ENCODE data around the gene GOSR2. TPM values are rescaled to one million over a fixed set of nuclear protein-coding genes. Genes with fewer than 3 reads are reported as not detected.

GOSR2 gene
- total and polyA plus RNA-seq, 12 donors = 14.4 to 69.2 (median 43.3) TPM

- peaks cover 6% of the 10 kb centered on the region for H3K27me3 ChIP-seq
- intact Hi-C loops (cut with DNase I) = no loop called here
- no peak for DNase-seq
- H3K9me3 ChIP-seq (replicated peaks in 1 of 3) = no peaks in the 10 kb centered on the region
- no peaks in the 10 kb centered on the region for H3K4me1 ChIP-seq (replicated peaks in 1 of 2)
- no peaks in the 10 kb centered on the region for H3K36me3 ChIP-seq (replicated peaks in 1 of 2)
- whole genome bisulfite sequencing, 4 donors = 78 to 90% (median 81%) methylated on average over 4 of the region's 4 CpGs
- TF ChIP-seq POLR2A (IDR thresholded peaks at IDR 0.05) = no peak
- TF ChIP-seq CTCF (IDR thresholded peaks at IDR 0.05) = no peak
- H3K4me3 ChIP-seq = no peak overlapping the region
- H3K27ac ChIP-seq = no peak overlapping the region
Measured at GRCh38 chr17:46903762-46904672, 18.9 kb upstream of the GOSR2 start.

DNA sequence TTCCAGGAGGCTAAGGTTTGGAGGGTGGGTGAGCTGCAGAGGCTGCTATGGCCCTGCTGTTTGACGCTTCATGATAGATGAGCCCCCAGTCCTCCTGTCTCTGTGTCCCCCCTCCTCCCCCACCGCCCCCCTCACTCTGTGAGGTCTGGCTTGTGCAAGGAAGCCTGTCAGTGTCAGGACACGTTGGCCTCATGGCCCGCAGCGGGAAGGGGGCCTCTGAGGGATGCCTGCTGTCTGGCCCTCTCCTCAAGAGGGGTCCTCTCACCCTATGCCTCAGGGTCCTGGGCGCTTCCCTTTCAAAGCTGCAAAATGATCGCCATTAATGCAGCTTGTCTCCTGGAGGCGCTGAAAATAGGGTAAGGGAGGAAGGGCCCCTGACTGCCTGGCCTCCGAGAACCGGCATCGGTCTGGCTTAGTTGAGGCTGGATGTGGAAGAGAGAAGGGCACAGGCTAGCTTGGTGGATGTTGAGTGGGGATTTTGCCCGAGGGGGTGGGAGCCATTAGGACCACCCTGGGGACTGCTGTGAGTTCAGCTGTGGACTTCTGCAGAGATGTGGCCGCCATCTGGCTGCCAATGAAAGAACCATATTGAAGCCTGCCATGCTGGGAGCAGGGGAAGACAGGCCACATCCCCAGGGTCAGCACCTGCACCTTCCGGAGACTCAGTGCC is 14.8 kb upstream of the GOSR2 start:
- no peak for DNase-seq
- WGBS, 4 donors = 56 to 63% (median 60%) methylated on average over 8 to 14 of the region's 14 CpGs
- H3K27ac ChIP-seq = no peak overlapping the region
- no peaks in the 10 kb centered on the region for H3K36me3 ChIP-seq (replicated peaks in 1 of 2)
- H3K27me3 ChIP-seq = peaks cover 6% of the 10 kb centered on the region
- no peaks in the 10 kb centered on the region for H3K9me3 ChIP-seq (replicated peaks in 1 of 3)
- intact Hi-C loops (cut with DNase I) = no loop called here
- no peak overlapping the region for H3K4me3 ChIP-seq
- TF ChIP-seq POLR2A (IDR thresholded peaks at IDR 0.05) (no peak), CTCF (IDR thresholded peaks at IDR 0.05) (no peak)
- no peaks in the 10 kb centered on the region for H3K4me1 ChIP-seq (replicated peaks in 1 of 2)

DNA sequence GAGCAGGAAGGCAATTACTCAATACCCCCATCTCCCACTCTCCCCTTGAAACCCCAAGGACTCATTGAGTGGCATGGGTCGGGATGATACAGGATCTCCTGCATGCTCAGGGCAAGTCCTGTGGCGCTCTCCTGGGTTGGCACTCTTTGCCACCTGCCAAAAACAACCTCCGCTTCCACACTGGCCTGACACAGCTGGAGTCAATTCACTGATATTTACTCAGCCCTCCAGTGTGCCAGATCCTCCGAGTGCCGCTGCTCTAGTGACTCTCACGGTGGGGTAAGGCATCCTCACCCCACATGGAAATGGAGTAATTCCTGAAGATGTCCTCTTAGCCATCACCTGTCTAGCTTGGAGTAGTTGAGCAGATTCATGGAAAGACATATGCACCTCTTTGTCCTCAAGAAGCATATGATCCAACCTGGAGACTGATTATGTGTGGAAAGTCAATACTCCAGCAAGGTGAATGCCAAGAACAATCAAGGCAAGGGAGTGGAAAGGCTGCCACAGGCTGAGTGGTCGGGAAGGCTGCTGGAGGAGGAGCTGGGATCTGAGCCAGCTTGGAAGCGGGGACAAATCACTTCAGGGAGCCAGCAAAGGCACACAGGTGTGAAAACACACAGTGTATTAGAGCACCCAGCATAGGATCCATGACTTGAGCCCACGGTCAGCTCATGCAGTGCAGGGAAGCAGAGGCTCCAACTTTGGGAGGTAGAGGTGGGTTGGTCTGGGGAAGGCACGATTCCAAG is 12.6 kb upstream of the GOSR2 start:
- Histone ChIP-seq H3K27ac (no peak overlapping the region), H3K4me1 (replicated peaks in 1 of 2) (no peaks in the 10 kb centered on the region), H3K4me3 (no peak overlapping the region), H3K36me3 (replicated peaks in 1 of 2) (no peaks in the 10 kb centered on the region), H3K27me3 (peaks cover 6% of the 10 kb centered on the region), H3K9me3 (replicated peaks in 1 of 3) (no peaks in the 10 kb centered on the region)
- DNase-seq = no peak
- no peak for TF ChIP-seq CTCF (IDR thresholded peaks at IDR 0.05)
- no peak for TF ChIP-seq POLR2A (IDR thresholded peaks at IDR 0.05)
- WGBS, 4 donors = 69 to 84% (median 71%) methylated on average over 9 to 10 of the region's 10 CpGs
- intact Hi-C loops (cut with DNase I) = no loop called here

DNA sequence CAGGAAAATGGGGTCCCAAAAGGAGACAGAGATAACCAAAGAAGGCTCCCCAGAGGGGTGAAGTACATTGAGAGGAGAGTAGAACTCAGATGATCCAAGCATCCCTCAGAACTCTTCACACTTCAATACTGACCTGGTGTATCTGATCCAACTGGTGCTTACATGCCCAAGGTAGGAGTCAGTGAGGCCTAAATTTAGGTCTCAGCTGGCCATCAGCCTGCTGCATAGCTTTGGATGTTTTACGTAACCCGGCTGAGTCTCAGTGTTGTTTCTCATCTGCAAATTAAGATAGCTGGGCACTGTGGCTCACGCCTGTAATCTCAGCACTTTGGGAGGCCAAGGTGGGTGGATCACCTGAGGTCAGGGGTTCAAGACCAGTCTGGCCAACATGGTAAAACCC is 11.6 kb upstream of the GOSR2 start:
- intact Hi-C loops (cut with DNase I) = no loop called here
- Histone ChIP-seq H3K27ac (no peak overlapping the region), H3K9me3 (replicated peaks in 1 of 3) (no peaks in the 10 kb centered on the region), H3K4me1 (replicated peaks in 1 of 2) (no peaks in the 10 kb centered on the region), H3K36me3 (replicated peaks in 1 of 2) (no peaks in the 10 kb centered on the region), H3K27me3 (peaks cover 6% of the 10 kb centered on the region), H3K4me3 (no peak overlapping the region)
- TF ChIP-seq CTCF (IDR thresholded peaks at IDR 0.05) (no peak), POLR2A (IDR thresholded peaks at IDR 0.05) (no peak)
- DNase-seq = no peak
- WGBS, 4 donors = 84 to 90% (median 85%) methylated on average over 3 of the region's 3 CpGs; no CpG with 5 or more reads in 1 of the 4 donors
